ENCODE data around the gene ARHGEF19.

ARHGEF19 gene

GRCh38 chr1:16178596-16179497, 33.6 kb downstream of the ARHGEF19 start:
- Histone ChIP-seq H3K27ac (replicated peaks) (no peak overlapping the region), H3K27me3 (ENCODE audit: insufficient read depth, poor library complexity, severe bottlenecking) (no peaks in the 10 kb centered on the region), H3K4me3 (replicated peaks; ENCODE audit: insufficient read depth, low read length) (no peak overlapping the region)
- no peak for DNase-seq (ENCODE audit: low read depth in 1 of 2, low spot score in 1 of 2)
- TF ChIP-seq REST (IDR thresholded peaks at IDR 0.05; ENCODE audit: insufficient replicate concordance, low read depth) (no peak), POLR2AphosphoS5 (IDR thresholded peaks at IDR 0.05; ENCODE audit: low read depth) (no peak), GABPA (IDR thresholded peaks at IDR 0.05; ENCODE audit: low read depth) (no peak), CTCF (IDR thresholded peaks at IDR 0.05; ENCODE audit: insufficient read depth, low read length) (no peak), SPI1 (IDR thresholded peaks at IDR 0.05; ENCODE audit: borderline replicate concordance, low read depth) (no peak)

GRCh38 chr1:16177306-16177705, 35.1 kb downstream of the ARHGEF19 start:
- no peak overlapping the region for H3K27ac ChIP-seq (replicated peaks)
- no peak for TF ChIP-seq REST (IDR thresholded peaks at IDR 0.05; ENCODE audit: insufficient replicate concordance, low read depth)
- TF ChIP-seq CTCF (IDR thresholded peaks at IDR 0.05; ENCODE audit: insufficient read depth, low read length) = no peak
- no peak for TF ChIP-seq SPI1 (IDR thresholded peaks at IDR 0.05; ENCODE audit: borderline replicate concordance, low read depth)
- no peak for TF ChIP-seq GABPA (IDR thresholded peaks at IDR 0.05; ENCODE audit: low read depth)
- no peak for TF ChIP-seq POLR2AphosphoS5 (IDR thresholded peaks at IDR 0.05; ENCODE audit: low read depth)

GRCh38 chr1:16176653-16177052, 35.8 kb downstream of the ARHGEF19 start:
- TF ChIP-seq SPI1 (IDR thresholded peaks at IDR 0.05; ENCODE audit: borderline replicate concordance, low read depth) (no peak), POLR2AphosphoS5 (IDR thresholded peaks at IDR 0.05; ENCODE audit: low read depth) (no peak), GABPA (IDR thresholded peaks at IDR 0.05; ENCODE audit: low read depth) (no peak), REST (IDR thresholded peaks at IDR 0.05; ENCODE audit: insufficient replicate concordance, low read depth) (no peak), CTCF (IDR thresholded peaks at IDR 0.05; ENCODE audit: insufficient read depth, low read length) (no peak)
- H3K4me3 ChIP-seq (replicated peaks; ENCODE audit: insufficient read depth, low read length) = no peak overlapping the region
- DNase-seq (ENCODE audit: low read depth in 1 of 2, low spot score in 1 of 2) = no peak
- no peak overlapping the region for H3K27ac ChIP-seq (replicated peaks)
- H3K27me3 ChIP-seq (ENCODE audit: insufficient read depth, poor library complexity, severe bottlenecking) = no peaks in the 10 kb centered on the region

More at GRCh38 chr1:16177306-16177705, 35.1 kb downstream of the ARHGEF19 start:
- H3K4me3 ChIP-seq (replicated peaks; ENCODE audit: insufficient read depth, low read length) = no peak overlapping the region
- H3K27me3 ChIP-seq (ENCODE audit: insufficient read depth, poor library complexity, severe bottlenecking) = no peaks in the 10 kb centered on the region
- no peak for DNase-seq (ENCODE audit: low read depth in 1 of 2, low spot score in 1 of 2)
